IPS-18c (cell line): ENCODE results near the gene RAET1E.
"Not testable (repeated sequence)": the region's sequence is repeated elsewhere in the genome, so short reads cannot be mapped to it uniquely, and the experiment has no call there.

Experiments used
- H3K4me3 ChIP-seq: 2 replicates; pipeline ENCODE4 v1.7.0; 2013; ENCODE audit warnings: low read depth, mild to moderate bottlenecking, low read length, moderate library complexity; ENCODE audit not compliant: insufficient read depth
- H3K9me3 ChIP-seq: one replicate; pipeline ENCODE4 v1.6.1; 2013; ENCODE audit warnings: mild to moderate bottlenecking, low read length, moderate library complexity; ENCODE audit not compliant: control insufficient read depth, insufficient read depth

Gene RAET1E

GRCh38 chr6:149933461-149933860 lies 35.5 kb upstream of the RAET1E start:
- Histone ChIP-seq H3K4me3 (no peak overlapping the region), H3K9me3 (peaks cover 1% of the 10 kb centered on the region)

GRCh38 chr6:149933036-149933435 lies 35.1 kb upstream of the RAET1E start:
- H3K4me3 ChIP-seq = no peak overlapping the region
- no peaks in the 10 kb centered on the region for H3K9me3 ChIP-seq

- Histone ChIP-seq H3K4me3 (no peak overlapping the region), H3K9me3 (no peaks in the 10 kb centered on the region)
Observed at GRCh38 chr6:149931501-149931900, 33.6 kb upstream of the RAET1E start.

DNA sequence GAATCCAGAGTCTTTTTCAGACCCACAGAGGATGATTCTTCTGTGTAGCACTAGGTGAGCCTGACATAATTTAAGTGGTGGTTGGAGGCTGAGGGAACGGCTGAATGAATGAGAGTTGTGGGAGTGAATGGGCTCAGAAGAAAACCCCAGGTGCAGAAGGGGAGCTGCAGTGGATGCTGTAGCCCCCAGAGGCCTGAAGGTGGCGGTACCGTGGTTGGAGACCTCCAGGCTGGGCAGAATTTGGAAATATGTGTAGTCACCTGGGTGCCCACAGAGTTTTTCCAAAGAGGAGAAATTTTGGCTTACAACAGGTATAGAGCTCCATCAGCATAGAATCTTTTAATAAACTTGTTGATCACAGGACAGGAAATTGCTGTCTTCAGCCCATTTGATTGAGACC lies 31.5 kb upstream of the RAET1E start:
- Histone ChIP-seq H3K9me3 (no peaks in the 10 kb centered on the region), H3K4me3 (no peak overlapping the region)

DNA sequence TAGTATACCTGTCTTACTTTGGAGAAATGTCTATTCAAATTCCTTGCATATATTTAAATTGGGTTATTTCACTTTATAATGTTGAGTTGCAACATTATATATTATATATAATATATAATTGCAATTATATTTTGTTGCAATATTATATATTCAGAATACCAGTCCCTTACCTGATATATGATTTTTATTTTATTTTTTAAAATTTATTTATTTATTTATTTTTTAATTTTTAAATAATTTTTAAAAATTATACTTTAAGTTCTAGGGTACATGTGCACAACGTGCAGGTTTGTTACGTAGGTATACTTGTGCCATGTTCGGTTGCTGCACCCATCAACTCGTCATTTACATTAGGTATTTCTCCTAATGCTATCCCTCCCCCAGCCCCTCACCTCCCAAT lies 29.1 kb upstream of the RAET1E start:
- not testable (repeated sequence) for H3K4me3 ChIP-seq, H3K9me3 ChIP-seq

- no peaks in the 10 kb centered on the region for H3K9me3 ChIP-seq
- peak overlapping the region; percentile 62 for H3K4me3 ChIP-seq
Observed at GRCh38 chr6:149925974-149926777, 28.3 kb upstream of the RAET1E start.

DNA sequence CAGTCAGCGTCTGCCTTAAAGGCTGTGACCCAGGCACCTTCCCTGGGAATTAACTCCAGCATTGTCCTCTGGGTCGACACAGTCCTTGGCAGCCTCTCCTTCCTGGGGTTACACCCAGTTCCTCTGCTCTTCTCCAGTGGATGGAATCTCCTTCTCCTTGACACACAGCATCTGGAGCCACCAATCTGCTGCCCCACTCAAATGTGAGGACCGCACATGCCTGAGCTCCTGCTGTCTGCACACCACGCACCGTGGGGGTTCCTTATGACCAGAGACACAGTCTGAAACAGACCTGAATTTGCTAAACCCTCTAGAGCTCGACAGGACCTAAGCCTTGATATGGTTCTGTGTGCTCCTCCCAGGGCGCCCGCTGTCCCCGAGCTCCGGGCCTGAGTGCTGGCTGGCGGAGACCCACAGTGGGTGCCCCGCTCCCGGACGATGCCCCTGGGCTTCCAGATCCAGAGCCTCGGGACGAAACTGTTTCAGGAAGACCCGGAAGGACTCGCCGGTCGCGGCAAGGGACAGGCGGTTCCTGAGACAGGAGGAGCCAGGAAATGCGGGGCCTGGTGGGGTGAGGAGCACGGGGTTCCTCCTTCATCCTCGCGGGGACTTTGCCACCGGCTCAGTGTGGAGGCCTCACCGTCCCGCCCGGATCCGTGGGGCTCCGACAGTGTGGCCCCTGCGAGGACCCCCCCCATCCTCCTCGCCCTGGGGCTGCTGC lies 27.5 kb upstream of the RAET1E start:
- Histone ChIP-seq H3K9me3 (no peaks in the 10 kb centered on the region), H3K4me3 (peak overlapping the region; percentile 62)

DNA sequence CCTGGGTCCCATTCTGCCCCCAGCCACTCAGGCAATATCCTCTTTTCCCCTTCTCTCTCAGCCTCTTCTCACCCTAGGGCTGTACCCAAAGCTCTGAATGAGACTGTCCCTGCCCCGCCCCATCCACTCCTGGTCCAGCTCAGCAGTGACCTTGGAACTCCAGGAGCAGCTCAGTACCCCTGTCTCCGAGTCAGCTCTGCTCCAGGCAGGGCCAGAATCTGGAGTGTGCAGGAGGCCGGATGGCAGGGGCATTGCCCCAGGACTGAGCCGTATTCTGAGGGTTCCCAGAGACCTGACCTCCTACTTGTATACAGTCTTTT lies 27.0 kb upstream of the RAET1E start:
- Histone ChIP-seq H3K9me3 (no peaks in the 10 kb centered on the region), H3K4me3 (no peak overlapping the region)

DNA sequence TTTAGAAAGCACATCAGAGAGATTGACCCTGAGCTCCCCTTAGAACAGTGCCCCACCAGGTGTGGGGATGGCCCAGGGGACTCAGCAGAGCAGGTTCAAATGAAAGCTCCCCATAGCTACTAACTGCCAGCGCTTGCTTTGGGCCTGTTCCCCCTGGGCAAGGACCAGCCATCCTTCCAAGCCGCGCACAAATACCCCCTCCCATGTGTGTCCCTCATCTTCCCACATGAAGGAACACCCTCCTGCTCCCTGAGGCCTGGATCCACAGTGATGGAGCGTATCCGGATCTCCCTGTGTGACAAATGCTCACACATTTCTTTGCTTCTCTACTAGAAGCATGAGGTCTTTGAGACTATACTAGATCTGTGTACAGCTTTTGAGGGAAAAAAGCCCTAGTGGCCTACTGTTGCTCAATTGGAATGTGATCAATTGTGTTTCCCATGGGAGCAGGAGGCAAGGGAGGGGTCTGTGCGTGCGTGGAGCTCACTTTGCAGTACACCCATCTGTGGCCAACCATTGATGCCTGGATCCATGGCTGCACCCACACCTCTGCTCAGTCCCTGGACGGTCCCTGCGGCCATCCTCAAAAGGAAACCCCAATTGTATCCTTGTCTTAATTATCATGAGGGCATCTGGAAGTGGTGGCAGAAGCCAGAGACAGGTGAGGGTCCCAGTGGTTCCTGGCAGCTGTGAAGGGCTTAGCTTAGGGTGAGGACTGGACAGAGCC lies 26.5 kb upstream of the RAET1E start:
- no peak overlapping the region for H3K4me3 ChIP-seq

DNA sequence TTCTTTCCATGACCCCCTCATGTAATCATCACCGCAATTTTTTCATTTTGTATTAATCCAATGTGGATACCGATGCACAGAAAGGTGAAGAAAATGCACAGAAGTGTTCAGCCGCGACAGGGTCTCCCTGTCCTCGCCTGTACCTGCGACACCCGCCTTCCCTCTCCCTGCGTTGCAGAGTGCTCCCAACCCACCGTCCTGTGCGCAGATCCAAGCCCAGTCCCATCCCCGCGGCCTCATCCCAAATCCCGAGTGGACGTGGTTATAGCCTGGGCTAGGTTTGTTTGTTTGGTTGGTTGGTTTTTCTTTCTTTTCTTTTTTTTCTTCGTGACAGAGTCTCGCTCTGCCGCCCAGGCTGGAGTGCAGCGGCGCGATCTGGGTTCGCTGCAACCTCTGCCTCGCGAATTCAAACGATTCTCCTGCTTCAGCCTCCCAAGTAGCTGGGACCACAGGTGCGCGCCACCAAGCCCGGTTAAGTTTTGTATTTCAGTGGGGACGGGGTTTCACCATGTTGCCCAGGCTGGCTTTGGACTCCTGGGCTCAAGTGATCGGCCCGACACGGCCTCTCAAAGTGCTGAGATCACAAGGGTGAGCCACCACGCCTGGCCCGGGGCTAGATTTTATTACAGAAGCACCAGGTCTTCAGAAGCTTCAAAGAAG lies 25.5 kb upstream of the RAET1E start:
- H3K4me3 ChIP-seq = peak overlapping the region; percentile 73

More for the DNA sequence above, 26.5 kb upstream of the RAET1E start:
- no peaks in the 10 kb centered on the region for H3K9me3 ChIP-seq

DNA sequence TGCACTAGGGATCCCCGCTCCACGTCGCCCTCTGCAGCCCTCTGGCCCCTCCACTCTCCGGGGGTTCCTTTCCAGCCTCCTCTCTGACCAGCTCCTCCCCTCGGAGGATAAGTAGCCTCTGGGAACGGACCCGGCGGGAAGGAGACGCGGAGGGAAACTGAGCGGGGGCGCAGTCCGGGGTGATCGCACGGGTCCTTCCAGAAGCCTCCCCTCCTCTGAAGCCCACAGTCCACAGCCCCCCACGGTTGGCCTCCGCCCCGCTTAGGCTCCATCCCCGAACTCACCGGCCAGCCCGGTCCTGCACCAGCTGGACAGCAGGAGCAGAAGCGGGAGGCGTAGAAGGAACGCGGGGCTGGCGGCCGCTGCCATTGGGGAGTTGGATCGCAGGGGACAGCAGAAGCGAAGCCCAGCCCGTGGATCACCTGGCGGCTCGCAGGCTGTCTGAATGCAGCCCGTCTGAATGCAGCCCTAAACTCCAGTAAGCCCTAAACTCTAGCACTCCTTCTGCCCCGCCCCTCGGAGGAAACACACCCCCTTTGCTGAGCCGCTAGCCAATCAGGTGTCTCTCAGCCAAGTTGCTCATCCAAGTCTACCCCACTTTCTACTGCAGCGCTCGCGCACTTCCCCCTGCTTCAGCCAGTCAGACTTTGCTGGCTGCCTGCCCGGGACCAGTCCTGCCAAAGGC lies 24.9 kb upstream of the RAET1E start, which contains the start of gene RAET1G:
Gene RAET1G (minus strand): TSS at position 480 of the 685 bp plus-strand sequence. CDS start 111 bp downstream, at position 369.
- peak within 1 kb of the TSS; percentile 73 for H3K4me3 ChIP-seq
- no peaks in the 10 kb centered on the region for H3K9me3 ChIP-seq

More for the DNA sequence above, 25.5 kb upstream of the RAET1E start:
- H3K9me3 ChIP-seq = no peaks in the 10 kb centered on the region

DNA sequence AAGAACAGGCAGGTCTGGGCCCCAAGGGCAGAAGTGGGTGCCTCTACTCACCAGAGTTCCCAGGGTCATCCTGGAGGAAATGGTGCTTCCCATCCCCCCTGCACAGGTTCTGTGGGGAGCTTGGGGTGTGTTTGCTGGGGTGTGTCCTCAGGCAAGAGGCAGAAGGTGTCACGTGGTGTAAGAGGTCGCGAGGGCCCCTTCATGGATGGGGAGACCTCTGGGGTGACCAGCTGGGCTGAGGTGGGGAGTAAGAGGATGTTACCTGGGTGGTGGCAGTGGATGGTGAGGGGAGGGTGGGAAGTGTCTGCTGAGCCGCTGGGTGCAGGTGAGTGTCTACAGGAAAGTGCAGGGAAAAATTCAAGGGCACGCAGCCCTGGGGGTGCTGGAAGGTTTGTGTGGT lies 24.2 kb upstream of the RAET1E start:
- not testable (repeated sequence) for H3K9me3 ChIP-seq
- H3K4me3 ChIP-seq = peak overlapping the region; percentile 73

GRCh38 chr6:149921361-149921760 lies 23.4 kb upstream of the RAET1E start:
- Histone ChIP-seq H3K9me3 (no peaks in the 10 kb centered on the region), H3K4me3 (no peak overlapping the region)

- no peak overlapping the region for H3K4me3 ChIP-seq
- no peaks in the 10 kb centered on the region for H3K9me3 ChIP-seq
Observed at GRCh38 chr6:149919834-149920225, 21.9 kb upstream of the RAET1E start.

GRCh38 chr6:149919126-149919833 lies 21.4 kb upstream of the RAET1E start:
- not testable (repeated sequence) for H3K9me3 ChIP-seq, H3K4me3 ChIP-seq

DNA sequence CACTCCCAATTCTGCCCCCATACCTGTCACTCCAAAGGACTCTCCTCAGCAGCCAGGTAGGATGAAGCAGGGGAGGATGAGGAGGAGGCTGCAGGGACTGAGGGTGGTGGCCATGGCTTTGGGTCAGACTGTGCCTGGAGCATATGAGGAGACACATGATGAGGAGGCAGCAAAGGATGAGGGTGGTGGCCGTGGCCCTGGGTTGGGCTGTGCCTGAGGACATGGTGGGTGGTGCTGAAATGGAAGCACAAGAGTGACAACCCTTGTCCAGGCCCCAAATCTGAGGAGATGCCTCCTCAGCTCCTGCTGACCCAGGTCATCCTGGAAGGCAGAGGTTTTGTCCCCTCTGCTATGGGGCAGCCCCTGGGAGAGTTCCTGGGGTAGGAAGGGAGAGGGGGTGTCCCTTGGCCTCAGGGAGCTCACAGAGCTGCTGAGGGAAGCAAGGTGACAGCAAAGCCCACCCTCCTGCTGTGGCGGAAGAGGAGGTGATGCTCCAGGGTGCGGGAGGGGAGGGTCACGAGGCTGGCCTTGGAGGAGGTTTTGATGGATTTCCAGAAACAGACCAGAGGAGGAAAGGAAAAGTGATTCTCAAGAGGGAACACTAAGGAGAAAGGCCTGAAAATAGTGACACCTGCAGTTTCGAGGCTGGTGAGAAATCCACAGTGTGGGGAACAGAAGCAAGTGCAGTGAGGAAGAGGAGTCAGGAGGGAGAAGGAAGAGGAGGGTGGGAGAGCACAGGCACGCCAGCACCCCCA lies 20.4 kb upstream of the RAET1E start:
- Histone ChIP-seq H3K4me3 (no peak overlapping the region), H3K9me3 (no peaks in the 10 kb centered on the region)
